ENCODE results near the gene MORN1.

GRCh38 chr1:2408456-2408855 is 17.1 kb upstream of the MORN1 start:
- TF ChIP-seq POLR2AphosphoS5 (IDR thresholded peaks at IDR 0.05) (no peak), POLR2A (IDR thresholded peaks at IDR 0.05) (no peak), CTCF (IDR thresholded peaks at IDR 0.05) (no peak), EP300 (IDR thresholded peaks at IDR 0.05) (no peak)
